Thyroid gland (tissue), 4 donors: ENCODE results near the gene EPO.

Experiments
- POLR2A ChIP-seq, 2 donors: fragments of 450-650 bp; IDR thresholded peaks; one replicate each; pipeline ENCODE4 v1.6.1; 2017; ENCODE audit warnings: antibody characterized with exemption in 2 of 2, mild to moderate bottlenecking in 2 of 2, moderate library complexity in 1 of 2
- TF ChIP-seq, protein P1 (sequence below), 6 experiments: fragments of 200-600 bp in 3 of 6; fragments of 450-650 bp in 3 of 6; sonication (generic) in 3 of 6; IDR thresholded peaks; one replicate each; pipeline ENCODE4 v1.5.1; 2016 to 2019; ENCODE audit warnings: antibody characterized with exemption in 6 of 6, mild to moderate bottlenecking in 2 of 6, inconsistent platforms in 1 of 6, moderate library complexity in 1 of 6

DNA sequence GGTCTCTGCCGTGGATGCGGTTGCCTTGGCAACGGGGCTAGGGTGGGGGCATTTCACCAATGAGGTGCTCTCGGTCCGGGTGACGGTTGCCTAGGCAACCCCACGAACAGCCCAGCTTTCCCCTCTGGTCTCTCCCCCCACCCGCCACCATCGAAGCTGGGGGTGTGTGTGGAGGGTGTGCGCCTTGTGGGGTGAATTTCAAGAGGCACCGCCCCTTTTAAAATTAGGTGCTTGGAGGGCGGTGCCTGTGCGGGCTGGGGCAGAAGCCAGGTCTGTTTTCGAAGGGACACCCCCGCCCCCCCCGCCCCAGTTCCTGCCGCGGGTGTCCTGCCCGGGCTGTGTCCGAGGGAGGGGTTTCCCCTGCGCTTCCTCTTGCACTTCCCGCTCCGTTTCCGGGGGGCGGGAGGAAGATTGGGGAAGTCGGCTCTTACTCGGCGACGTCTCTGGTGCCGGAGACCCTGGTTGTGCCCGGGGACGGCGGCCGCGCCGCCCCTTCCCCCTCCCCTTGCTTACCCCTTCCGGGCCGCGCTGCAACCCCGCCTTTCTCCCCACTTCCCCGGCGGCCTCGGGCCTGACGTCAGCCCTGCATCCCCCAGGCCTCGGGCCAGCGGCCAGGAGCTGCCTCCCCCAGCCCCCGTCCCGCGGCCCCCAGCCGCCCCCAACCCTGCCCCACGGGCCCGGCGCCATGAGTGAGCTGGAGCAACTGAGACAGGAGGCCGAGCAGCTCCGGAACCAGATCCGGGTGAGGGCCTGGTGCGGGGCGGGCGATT, 44.5 kb upstream of the EPO start:
- peak in 1 of 2 donors; percentile 21 for TF ChIP-seq POLR2A (IDR thresholded peaks at IDR 0.05)
- TF ChIP-seq, protein P1, sequence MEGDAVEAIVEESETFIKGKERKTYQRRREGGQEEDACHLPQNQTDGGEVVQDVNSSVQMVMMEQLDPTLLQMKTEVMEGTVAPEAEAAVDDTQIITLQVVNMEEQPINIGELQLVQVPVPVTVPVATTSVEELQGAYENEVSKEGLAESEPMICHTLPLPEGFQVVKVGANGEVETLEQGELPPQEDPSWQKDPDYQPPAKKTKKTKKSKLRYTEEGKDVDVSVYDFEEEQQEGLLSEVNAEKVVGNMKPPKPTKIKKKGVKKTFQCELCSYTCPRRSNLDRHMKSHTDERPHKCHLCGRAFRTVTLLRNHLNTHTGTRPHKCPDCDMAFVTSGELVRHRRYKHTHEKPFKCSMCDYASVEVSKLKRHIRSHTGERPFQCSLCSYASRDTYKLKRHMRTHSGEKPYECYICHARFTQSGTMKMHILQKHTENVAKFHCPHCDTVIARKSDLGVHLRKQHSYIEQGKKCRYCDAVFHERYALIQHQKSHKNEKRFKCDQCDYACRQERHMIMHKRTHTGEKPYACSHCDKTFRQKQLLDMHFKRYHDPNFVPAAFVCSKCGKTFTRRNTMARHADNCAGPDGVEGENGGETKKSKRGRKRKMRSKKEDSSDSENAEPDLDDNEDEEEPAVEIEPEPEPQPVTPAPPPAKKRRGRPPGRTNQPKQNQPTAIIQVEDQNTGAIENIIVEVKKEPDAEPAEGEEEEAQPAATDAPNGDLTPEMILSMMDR (IDR thresholded peaks at IDR 0.05): no peak
